ENCODE data around the gene SCN8A. TPM values are rescaled to one million over a fixed set of nuclear protein-coding genes. Genes with fewer than 3 reads are reported as not detected.

Gene SCN8A
- total RNA-seq, 3 donors from 2014 or later (not counting 1 experiment from before 2014, with no cell fraction given) = 0.42 to 0.66 (median 0.65) TPM

GRCh38 chr12:51621156-51621922 lies 30.3 kb downstream of the SCN8A start:
- TF ChIP-seq CTCF (IDR thresholded peaks at IDR 0.05) = no peak
- H3K4me3 Mint-ChIP-seq = no peak overlapping the region
- no peak overlapping the region for H3K27ac Mint-ChIP-seq

GRCh38 chr12:51622564-51622963 lies 31.5 kb downstream of the SCN8A start:
- no peak for TF ChIP-seq CTCF (IDR thresholded peaks at IDR 0.05)
- peaks cover 23 to 33% of the 10 kb centered on the region in 2 donors for H3K27me3 Mint-ChIP-seq (ENCODE audit: low read depth in 2 of 2)
- no peak overlapping the region for H3K4me3 Mint-ChIP-seq
- H3K9me3 Mint-ChIP-seq = no peaks in the 10 kb centered on the region
- no peaks in the 10 kb centered on the region for H3K9me3 ChIP-seq (ENCODE audit: control insufficient read depth, insufficient read depth, low read length)
- no peaks in the 10 kb centered on the region for H3K27me3 ChIP-seq (ENCODE audit: control insufficient read depth, insufficient read depth, low read length)
- WGBS (ENCODE audit: insufficient coverage) = no CpG with 5 or more reads among the region's 1 CpG
- no peak overlapping the region for H3K4me3 ChIP-seq (ENCODE audit: low read length)
- H3K27ac Mint-ChIP-seq = no peak overlapping the region
- H3K4me1 Mint-ChIP-seq = no peaks in the 10 kb centered on the region
- no peaks in the 10 kb centered on the region for H3K36me3 ChIP-seq (ENCODE audit: control insufficient read depth, insufficient read depth, low read length)
- peaks cover 4% of the 10 kb centered on the region for H3K36me3 Mint-ChIP-seq
- H3K27ac ChIP-seq (ENCODE audit: low read length) = no peak overlapping the region
- no peaks in the 10 kb centered on the region for H3K4me1 ChIP-seq (ENCODE audit: control insufficient read depth, insufficient read depth, low read length)
- intact Hi-C loops (cut with micrococcal nuclease) = no loop called here
- ATAC-seq (no peak), DNase-seq (no peak)

More at GRCh38 chr12:51621156-51621922, 30.3 kb downstream of the SCN8A start:
- DNase-seq (no peak), ATAC-seq (no peak)
- Histone ChIP-seq H3K4me3 (ENCODE audit: low read length) (no peak overlapping the region), H3K4me1 (ENCODE audit: control insufficient read depth, insufficient read depth, low read length) (no peaks in the 10 kb centered on the region), H3K27ac (ENCODE audit: low read length) (no peak overlapping the region), H3K36me3 (ENCODE audit: control insufficient read depth, insufficient read depth, low read length) (no peaks in the 10 kb centered on the region), H3K9me3 (ENCODE audit: control insufficient read depth, insufficient read depth, low read length) (no peaks in the 10 kb centered on the region), H3K27me3 (ENCODE audit: control insufficient read depth, insufficient read depth, low read length) (no peaks in the 10 kb centered on the region)
- peaks cover 24 to 42% of the 10 kb centered on the region in 2 donors for H3K27me3 Mint-ChIP-seq (ENCODE audit: low read depth in 2 of 2)
- peaks cover 7% of the 10 kb centered on the region for H3K36me3 Mint-ChIP-seq
- WGBS (ENCODE audit: insufficient coverage) = 91% methylated on average over 7 of the region's 7 CpGs
- intact Hi-C loops (cut with micrococcal nuclease) = no loop called here
- H3K4me1 Mint-ChIP-seq = no peaks in the 10 kb centered on the region
- H3K9me3 Mint-ChIP-seq = no peaks in the 10 kb centered on the region

GRCh38 chr12:51625370-51625769 lies 34.3 kb downstream of the SCN8A start:
- H3K27ac ChIP-seq (ENCODE audit: low read length) = no peak overlapping the region
- no peaks in the 10 kb centered on the region for H3K36me3 ChIP-seq (ENCODE audit: control insufficient read depth, insufficient read depth, low read length)
- H3K27ac Mint-ChIP-seq = no peak overlapping the region
- peaks cover 20 to 27% of the 10 kb centered on the region in 2 donors for H3K27me3 Mint-ChIP-seq (ENCODE audit: low read depth in 2 of 2)
- TF ChIP-seq CTCF (IDR thresholded peaks at IDR 0.05) = no peak
- DNase-seq (no peak), ATAC-seq (no peak)
- no peaks in the 10 kb centered on the region for H3K4me1 Mint-ChIP-seq
- H3K4me3 ChIP-seq (ENCODE audit: low read length) = no peak overlapping the region
- H3K36me3 Mint-ChIP-seq = no peaks in the 10 kb centered on the region
- no peaks in the 10 kb centered on the region for H3K9me3 Mint-ChIP-seq
- H3K4me3 Mint-ChIP-seq = no peak overlapping the region
- intact Hi-C loops (cut with micrococcal nuclease) = no loop called here
- 0% methylated on average over 1 of the region's 4 CpGs for WGBS (ENCODE audit: insufficient coverage)
- H3K4me1 ChIP-seq (ENCODE audit: control insufficient read depth, insufficient read depth, low read length) = no peaks in the 10 kb centered on the region
- no peaks in the 10 kb centered on the region for H3K9me3 ChIP-seq (ENCODE audit: control insufficient read depth, insufficient read depth, low read length)
- no peaks in the 10 kb centered on the region for H3K27me3 ChIP-seq (ENCODE audit: control insufficient read depth, insufficient read depth, low read length)

- peaks cover 27 to 33% of the 10 kb centered on the region in 2 donors for H3K27me3 Mint-ChIP-seq (ENCODE audit: low read depth in 2 of 2)
- Histone ChIP-seq H3K9me3 (ENCODE audit: control insufficient read depth, insufficient read depth, low read length) (no peaks in the 10 kb centered on the region), H3K27me3 (ENCODE audit: control insufficient read depth, insufficient read depth, low read length) (no peaks in the 10 kb centered on the region), H3K4me3 (ENCODE audit: low read length) (no peak overlapping the region), H3K27ac (ENCODE audit: low read length) (no peak overlapping the region), H3K4me1 (ENCODE audit: control insufficient read depth, insufficient read depth, low read length) (no peaks in the 10 kb centered on the region), H3K36me3 (ENCODE audit: control insufficient read depth, insufficient read depth, low read length) (no peaks in the 10 kb centered on the region)
- ATAC-seq (no peak), DNase-seq (no peak)
- WGBS (ENCODE audit: insufficient coverage) = 82% methylated on average over 1 of the region's 3 CpGs
- H3K4me1 Mint-ChIP-seq = no peaks in the 10 kb centered on the region
- H3K4me3 Mint-ChIP-seq = no peak overlapping the region
- intact Hi-C loops (cut with micrococcal nuclease) = no loop called here
- TF ChIP-seq CTCF (IDR thresholded peaks at IDR 0.05) = no peak
- no peaks in the 10 kb centered on the region for H3K36me3 Mint-ChIP-seq
- H3K9me3 Mint-ChIP-seq = no peaks in the 10 kb centered on the region
- H3K27ac Mint-ChIP-seq = no peak overlapping the region
Observed at GRCh38 chr12:51626115-51626514, 35.1 kb downstream of the SCN8A start.
